Activated B cell treated with CpG ODN at 0.5 μM for 24 hours (primary cell): ENCODE measurements around the gene PITPNM2. TPM values are rescaled to one million over a fixed set of nuclear protein-coding genes. Genes with fewer than 3 reads are reported as not detected.

Source experiments
- ATAC-seq: fragments of 200-7000 bp; cut with Tn5 transposase; one replicate; pipeline ENCODE4 v1.10.0; 2021; ENCODE audit warnings: low read depth, mild to moderate bottlenecking, moderate library complexity
- CTCF ChIA-PET: fragments of 350-600 bp; sonication (Branson Sonifier 250); formaldehyde crosslinking; loops from one replicate; lab custom pipeline; 2021; ENCODE audit warnings: antibody characterized with exemption; lab: Charles Lee
- POLR2A ChIA-PET: fragments of 350-600 bp; sonication (Branson Sonifier 250); formaldehyde crosslinking; loops from one replicate; lab custom pipeline; 2021; ENCODE audit warnings: antibody characterized with exemption; lab: Charles Lee
- DNase-seq: peaks from one replicate; pipeline ENCODE4 v3.0.0; 2022
- H3K27ac Mint-ChIP-seq: one replicate; pipeline ENCODE4 v1.8.0; 2020; ENCODE audit warnings: mixed read lengths
- H3K27me3 Mint-ChIP-seq: one replicate; pipeline ENCODE4 v1.8.0; 2021; ENCODE audit warnings: mixed read lengths
- H3K36me3 Mint-ChIP-seq: one replicate; pipeline ENCODE4 v1.8.0; 2021; ENCODE audit warnings: low read depth, mixed read lengths
- H3K4me1 Mint-ChIP-seq: one replicate; pipeline ENCODE4 v1.8.0; 2021; ENCODE audit warnings: mixed read lengths
- H3K4me3 Mint-ChIP-seq: one replicate; pipeline ENCODE4 v1.8.0; 2020; ENCODE audit warnings: mild to moderate bottlenecking, mixed read lengths
- H3K9me3 Mint-ChIP-seq: one replicate; pipeline ENCODE4 v1.8.0; 2020; ENCODE audit warnings: mixed read lengths
- intact Hi-C: fragments of 100-400 bp; cut with micrococcal nuclease; formaldehyde crosslinking; loops from one replicate; pipeline ENCODE4 v1.15.1; 2024
- total RNA-seq: library from RNA; stranded (reverse); gene quantifications from 2 replicates; pipeline ENCODE4 v1.2.3, GENCODE V29; 2022
- TF ChIP-seq, protein P1 (sequence below): fragments of 200-600 bp; IDR thresholded peaks from one replicate; pipeline ENCODE4 v1.8.0; 2022; ENCODE audit warnings: antibody characterized with exemption, mild to moderate bottlenecking

PITPNM2 gene
- total RNA-seq, 1 donor from 2014 or later = 12.9 TPM

DNA sequence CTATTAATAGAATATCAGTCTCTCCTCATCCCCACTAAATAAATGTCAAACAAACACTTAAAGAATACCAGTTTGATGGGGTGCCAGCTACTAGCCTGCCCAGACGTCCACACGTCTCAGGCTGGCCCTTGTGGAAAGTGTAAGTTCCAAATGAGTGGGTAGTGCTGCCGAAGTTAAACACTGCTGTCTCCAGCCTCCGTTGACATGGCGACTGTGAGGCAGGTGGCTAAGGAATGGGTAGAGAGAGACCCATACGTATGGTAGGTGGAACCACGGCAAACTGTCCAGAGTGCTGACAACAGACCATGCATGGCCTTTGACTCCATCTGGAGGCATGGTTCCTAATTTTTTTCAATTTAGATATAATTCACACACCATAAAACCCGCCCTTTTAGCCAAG is 37.9 kb downstream of the PITPNM2 start:
- Mint-ChIP-seq H3K4me3 (no peak overlapping the region), H3K9me3 (no peaks in the 10 kb centered on the region), H3K36me3 (peaks cover 4% of the 10 kb centered on the region), H3K4me1 (peaks cover 62% of the 10 kb centered on the region), H3K27ac (no peak overlapping the region), H3K27me3 (no peaks in the 10 kb centered on the region)
- ChIA-PET CTCF (no interaction called here), POLR2A (no interaction called here)
- DNase-seq (no peak), ATAC-seq (no peak)
- TF ChIP-seq, protein P1, sequence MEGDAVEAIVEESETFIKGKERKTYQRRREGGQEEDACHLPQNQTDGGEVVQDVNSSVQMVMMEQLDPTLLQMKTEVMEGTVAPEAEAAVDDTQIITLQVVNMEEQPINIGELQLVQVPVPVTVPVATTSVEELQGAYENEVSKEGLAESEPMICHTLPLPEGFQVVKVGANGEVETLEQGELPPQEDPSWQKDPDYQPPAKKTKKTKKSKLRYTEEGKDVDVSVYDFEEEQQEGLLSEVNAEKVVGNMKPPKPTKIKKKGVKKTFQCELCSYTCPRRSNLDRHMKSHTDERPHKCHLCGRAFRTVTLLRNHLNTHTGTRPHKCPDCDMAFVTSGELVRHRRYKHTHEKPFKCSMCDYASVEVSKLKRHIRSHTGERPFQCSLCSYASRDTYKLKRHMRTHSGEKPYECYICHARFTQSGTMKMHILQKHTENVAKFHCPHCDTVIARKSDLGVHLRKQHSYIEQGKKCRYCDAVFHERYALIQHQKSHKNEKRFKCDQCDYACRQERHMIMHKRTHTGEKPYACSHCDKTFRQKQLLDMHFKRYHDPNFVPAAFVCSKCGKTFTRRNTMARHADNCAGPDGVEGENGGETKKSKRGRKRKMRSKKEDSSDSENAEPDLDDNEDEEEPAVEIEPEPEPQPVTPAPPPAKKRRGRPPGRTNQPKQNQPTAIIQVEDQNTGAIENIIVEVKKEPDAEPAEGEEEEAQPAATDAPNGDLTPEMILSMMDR = no peak
- intact Hi-C loops = no loop called here

DNA sequence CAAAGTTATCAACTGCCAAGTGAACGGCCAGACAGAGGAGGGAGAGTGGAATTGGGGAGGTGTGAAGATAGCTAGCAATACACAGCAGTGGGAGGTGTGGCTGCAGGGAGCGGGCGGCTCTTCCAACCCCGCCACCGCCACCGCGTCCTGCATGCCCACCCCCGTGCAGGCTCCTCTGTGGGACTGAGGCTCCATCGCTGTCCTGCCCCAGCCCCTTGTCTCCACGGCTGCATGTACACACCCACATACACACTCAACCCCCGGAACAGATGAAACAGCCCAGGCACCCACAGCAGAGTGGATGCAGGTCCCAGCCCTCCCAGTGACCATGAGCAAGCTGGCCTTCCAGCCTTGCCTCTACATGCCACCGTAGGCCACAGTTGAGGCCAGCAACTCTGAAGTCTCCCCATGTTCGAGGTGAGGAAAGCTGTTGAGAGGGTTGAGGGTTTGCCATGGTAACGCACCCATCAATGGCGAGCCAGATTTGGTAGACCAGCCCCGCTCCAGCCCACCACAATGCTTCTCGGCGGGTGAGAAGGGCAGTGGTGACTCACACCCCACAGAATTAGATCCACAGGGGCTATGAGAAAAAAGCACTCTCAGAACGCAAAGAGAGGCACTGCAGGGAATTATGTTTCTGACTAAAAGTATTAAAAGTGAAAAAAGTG is 39.3 kb downstream of the PITPNM2 start:
- ATAC-seq = no peak
- CTCF ChIA-PET = no interaction called here
- TF ChIP-seq, protein P1 = no peak
- POLR2A ChIA-PET = interaction anchor here (1.0 kb wide), 1 partner anchor 30 kb away, joined by 3 read pairs; no protein-coding TSS in a partner anchor
- H3K9me3 Mint-ChIP-seq = no peaks in the 10 kb centered on the region
- no peak for DNase-seq
- H3K36me3 Mint-ChIP-seq = peaks cover 4% of the 10 kb centered on the region
- intact Hi-C loops = no loop called here
- H3K4me1 Mint-ChIP-seq = peaks cover 64% of the 10 kb centered on the region
- no peak overlapping the region for H3K4me3 Mint-ChIP-seq
- no peaks in the 10 kb centered on the region for H3K27me3 Mint-ChIP-seq
- no peak overlapping the region for H3K27ac Mint-ChIP-seq

DNA sequence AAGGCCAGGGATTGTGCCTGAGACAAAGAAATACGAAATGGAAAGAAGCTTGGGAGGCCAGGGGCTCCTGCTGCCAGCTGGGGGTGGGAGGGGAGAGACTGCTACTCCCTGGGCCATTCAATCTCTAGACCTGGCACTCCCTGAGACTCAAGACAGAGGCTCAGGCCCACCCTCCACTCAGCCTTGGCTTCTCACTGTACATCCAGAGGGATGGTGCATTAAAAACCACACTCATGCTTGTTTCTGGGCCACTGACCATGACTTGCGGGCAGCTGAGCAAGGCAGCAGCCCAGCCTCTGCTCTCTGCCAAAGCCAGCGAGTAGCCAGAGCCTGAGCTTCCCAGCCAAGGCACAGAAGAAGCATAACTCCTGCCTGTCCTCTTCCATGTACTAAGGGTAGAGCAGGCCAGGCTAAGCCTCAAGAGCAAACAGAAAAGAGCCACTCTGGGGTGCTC is 41.5 kb downstream of the PITPNM2 start:
- TF ChIP-seq, protein P1 = no peak
- POLR2A ChIA-PET = interaction anchor here (0.6 kb wide), 1 partner anchor 84 kb away, joined by 7 read pairs; no protein-coding TSS in a partner anchor
- CTCF ChIA-PET = no interaction called here
- peaks cover 57% of the 10 kb centered on the region for H3K4me1 Mint-ChIP-seq
- H3K9me3 Mint-ChIP-seq = no peaks in the 10 kb centered on the region
- no peak overlapping the region for H3K4me3 Mint-ChIP-seq
- no peak for DNase-seq
- no peaks in the 10 kb centered on the region for H3K27me3 Mint-ChIP-seq
- ATAC-seq = no peak
- intact Hi-C loops = no loop called here
- H3K27ac Mint-ChIP-seq = no peak overlapping the region
- H3K36me3 Mint-ChIP-seq = peaks cover 4% of the 10 kb centered on the region

DNA sequence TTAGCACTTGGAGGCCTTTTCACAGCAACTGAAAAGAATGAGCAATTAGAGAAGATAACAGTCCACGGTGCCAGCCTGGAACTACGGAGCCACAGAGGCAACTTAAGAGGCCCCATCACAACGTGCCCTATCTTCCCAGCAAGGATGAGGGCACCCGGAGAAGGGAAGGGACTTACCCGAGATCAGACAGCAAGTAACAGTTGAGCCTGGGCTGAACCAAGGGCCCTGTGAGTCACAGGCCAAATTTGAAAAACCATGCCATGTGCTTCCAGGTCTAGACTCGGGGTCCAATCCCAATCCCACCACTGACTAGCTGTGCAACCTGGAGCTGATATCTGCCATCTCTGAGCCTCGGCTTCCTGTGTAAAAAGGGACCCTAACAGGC is 42.2 kb downstream of the PITPNM2 start:
- H3K4me3 Mint-ChIP-seq = no peak overlapping the region
- peaks cover 53% of the 10 kb centered on the region for H3K4me1 Mint-ChIP-seq
- intact Hi-C loops = no loop called here

More for the DNA sequence above, 42.2 kb downstream of the PITPNM2 start:
- no peak for DNase-seq
- ChIA-PET POLR2A (no interaction called here), CTCF (no interaction called here)
- Mint-ChIP-seq H3K9me3 (no peaks in the 10 kb centered on the region), H3K27me3 (no peaks in the 10 kb centered on the region), H3K36me3 (peaks cover 4% of the 10 kb centered on the region), H3K27ac (no peak overlapping the region)
- ATAC-seq = no peak
- TF ChIP-seq, protein P1 = no peak
